K562 treated with DMSO at 1 percent for 4 hours (cell line): ENCODE results near the gene BTRC. TPM values are rescaled to one million over a fixed set of nuclear protein-coding genes. Genes with fewer than 3 reads are reported as not detected.

Experiments used
- total RNA-seq: library from RNA; unstranded; fragments of 300-600 nt; gene quantifications from 2 replicates; pipeline ENCODE4 v1.2.3, GENCODE V29; 2022; ENCODE audit not compliant: insufficient read depth

Gene BTRC
- total RNA-seq, result 5.1 and 11.4 TPM in 2 replicates

DNA sequence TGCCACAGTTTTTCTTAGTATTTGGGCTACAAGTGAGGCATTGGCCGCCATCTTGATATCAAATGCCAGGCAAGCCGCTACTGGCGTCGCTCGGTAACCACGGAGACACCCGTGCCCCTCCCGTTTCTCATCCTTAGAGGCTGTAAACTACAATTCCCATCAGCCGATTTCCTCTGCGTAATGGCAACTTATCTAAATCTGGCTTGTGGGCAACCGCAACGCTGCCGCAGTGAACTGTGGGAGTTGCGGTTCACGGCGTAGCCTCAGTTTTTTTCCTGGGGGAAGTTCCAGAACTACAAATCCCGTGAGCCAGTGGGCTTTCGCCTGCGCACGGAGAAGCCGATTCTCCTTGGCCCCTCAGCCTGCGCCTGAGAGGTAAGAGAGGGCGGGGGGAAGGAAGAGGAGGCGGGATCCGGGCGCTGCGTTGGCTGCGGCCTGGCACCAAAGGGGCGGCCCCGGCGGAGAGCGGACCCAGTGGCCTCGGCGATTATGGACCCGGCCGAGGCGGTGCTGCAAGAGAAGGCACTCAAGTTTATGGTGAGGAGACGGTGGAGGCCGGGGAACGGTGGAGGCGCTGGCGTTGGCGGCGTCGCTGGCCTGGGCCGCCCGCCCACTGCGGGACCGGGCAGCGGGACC lies at the start of gene BTRC:
Gene BTRC, plus strand, starts transcription at position 474 of the 636 bp plus-strand sequence. Its CDS starts 16 bp downstream, at position 490.

GRCh38 chr10:101587725-101588653 lies 234.0 kb downstream of the BTRC start, which contains the start of the genes DPCD and POLL:
Gene DPCD, plus strand, starts transcription at chr10:101588321. Its CDS starts 16 bp downstream, at chr10:101588337.
Gene POLL, minus strand, starts transcription at chr10:101588257. Its CDS starts 897 bp downstream, at chr10:101587360.

Other genes with a start within 250 kb of the BTRC start
- gene TLX1, start 222.9 kb upstream of the BTRC start, total RNA-seq, result 0.24 and 0.56 TPM in 2 replicates
- not detected in 2 replicates for gene LBX1, start 124.7 kb upstream of the BTRC start, total RNA-seq
- gene POLL, start 234.1 kb downstream of the BTRC start, total RNA-seq, result 11.9 and 20.3 TPM in 2 replicates
- gene DPCD, start 234.2 kb downstream of the BTRC start, total RNA-seq, result 4.6 and 8.0 TPM in 2 replicates